GM10266 (cell line): Measurements from ENCODE around the gene DNAH12.
A peak's percentile ranks its signal among the peaks of the same experiment; 100 is the strongest.

Experiments used
- DNase-seq: peaks from one replicate; pipeline ENCODE4 v3.0.0; 2012; ENCODE audit errors: extremely low spot score
- CTCF ChIP-seq: IDR thresholded peaks from 2 replicates; pipeline ENCODE4 v1.5.1; 2012; ENCODE audit warnings: mild to moderate bottlenecking, low read depth; ENCODE audit not compliant: control insufficient read depth, insufficient read depth; ENCODE audit errors: missing control alignments

DNAH12 gene

GRCh38 chr3:57402675-57403074 lies 141.5 kb downstream of the DNAH12 start:
- DNase-seq, result no peak
- TF ChIP-seq CTCF, result no peak

GRCh38 chr3:57397175-57398026 lies 146.7 kb downstream of the DNAH12 start:
- DNase-seq, result peak; percentile 60
- TF ChIP-seq CTCF, result peak; percentile 89

- no peak for TF ChIP-seq CTCF
- DNase-seq, result no peak
Observed at GRCh38 chr3:57393977-57394376, 150.2 kb downstream of the DNAH12 start.

GRCh38 chr3:57391767-57392166 lies 152.4 kb downstream of the DNAH12 start:
- DNase-seq, result no peak
- TF ChIP-seq CTCF, result no peak

- no peak for TF ChIP-seq CTCF
- DNase-seq, result no peak
Observed at GRCh38 chr3:57389271-57389670, 154.9 kb downstream of the DNAH12 start.

- DNase-seq, result no peak
- no peak for TF ChIP-seq CTCF
Observed at GRCh38 chr3:57386307-57386706, 157.8 kb downstream of the DNAH12 start.

- TF ChIP-seq CTCF, result no peak
- no peak for DNase-seq
Observed at GRCh38 chr3:57385498-57385897, 158.6 kb downstream of the DNAH12 start.
